Measurements from ENCODE around the gene NEU4.

GRCh38 chr2:241853651-241854341 is 44.8 kb downstream of the NEU4 start:
- TF ChIP-seq, protein P1, sequence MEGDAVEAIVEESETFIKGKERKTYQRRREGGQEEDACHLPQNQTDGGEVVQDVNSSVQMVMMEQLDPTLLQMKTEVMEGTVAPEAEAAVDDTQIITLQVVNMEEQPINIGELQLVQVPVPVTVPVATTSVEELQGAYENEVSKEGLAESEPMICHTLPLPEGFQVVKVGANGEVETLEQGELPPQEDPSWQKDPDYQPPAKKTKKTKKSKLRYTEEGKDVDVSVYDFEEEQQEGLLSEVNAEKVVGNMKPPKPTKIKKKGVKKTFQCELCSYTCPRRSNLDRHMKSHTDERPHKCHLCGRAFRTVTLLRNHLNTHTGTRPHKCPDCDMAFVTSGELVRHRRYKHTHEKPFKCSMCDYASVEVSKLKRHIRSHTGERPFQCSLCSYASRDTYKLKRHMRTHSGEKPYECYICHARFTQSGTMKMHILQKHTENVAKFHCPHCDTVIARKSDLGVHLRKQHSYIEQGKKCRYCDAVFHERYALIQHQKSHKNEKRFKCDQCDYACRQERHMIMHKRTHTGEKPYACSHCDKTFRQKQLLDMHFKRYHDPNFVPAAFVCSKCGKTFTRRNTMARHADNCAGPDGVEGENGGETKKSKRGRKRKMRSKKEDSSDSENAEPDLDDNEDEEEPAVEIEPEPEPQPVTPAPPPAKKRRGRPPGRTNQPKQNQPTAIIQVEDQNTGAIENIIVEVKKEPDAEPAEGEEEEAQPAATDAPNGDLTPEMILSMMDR (IDR thresholded peaks at IDR 0.05; ENCODE audit: insufficient read depth, low read depth, low read length), result no peak
- no peak for TF ChIP-seq EZH2 (IDR thresholded peaks at IDR 0.05; ENCODE audit: insufficient read depth, low read length)

Measured in astrocyte (in vitro differentiated cells and primary cell).